Osteoblast (primary cell): Measurements from ENCODE around the gene GRIK3. TPM values are rescaled to one million over a fixed set of nuclear protein-coding genes. Genes with fewer than 3 reads are reported as not detected.

Experiments used
- DNase-seq: peaks from one replicate; pipeline ENCODE4 v3.0.0; 2011; ENCODE audit warnings: low spot score, mixed read lengths; ENCODE audit not compliant: insufficient read length; ENCODE audit errors: missing footprints
- H2AFZ ChIP-seq: 2 replicates; pipeline ENCODE4 v1.6.0; 2011; ENCODE audit warnings: mild to moderate bottlenecking, low read length
- H3K27ac ChIP-seq: 2 replicates; pipeline ENCODE4 v1.5.1; 2011; ENCODE audit warnings: mild to moderate bottlenecking, low read depth, low read length, moderate library complexity
- H3K27me3 ChIP-seq: 2 replicates; pipeline ENCODE4 v1.6.0; 2012; ENCODE audit warnings: mild to moderate bottlenecking, control low read depth, inconsistent platforms, low read length, moderate library complexity; ENCODE audit not compliant: insufficient read depth
- H3K36me3 ChIP-seq: 2 replicates; pipeline ENCODE4 v1.5.1; 2011; ENCODE audit warnings: mild to moderate bottlenecking, low read length, control low read depth, moderate library complexity; ENCODE audit not compliant: insufficient read depth
- H3K4me1 ChIP-seq: 2 replicates; pipeline ENCODE4 v1.5.1; 2011; ENCODE audit warnings: mild to moderate bottlenecking, low read length, control low read depth, moderate library complexity; ENCODE audit not compliant: insufficient read depth
- H3K4me2 ChIP-seq: 2 replicates; pipeline ENCODE4 v1.6.0; 2011; ENCODE audit warnings: mild to moderate bottlenecking, low read length; ENCODE audit not compliant: insufficient read depth
- H3K4me3 ChIP-seq: fragments of 200-600 bp; sonication (generic); 3 replicates; pipeline ENCODE4 v1.5.1; 2012; ENCODE audit warnings: mild to moderate bottlenecking, low read length, inconsistent platforms; ENCODE audit not compliant: insufficient read depth
- H3K79me2 ChIP-seq: 2 replicates; pipeline ENCODE4 v1.6.0; 2012; ENCODE audit warnings: mild to moderate bottlenecking, low read length, control low read depth, inconsistent platforms; ENCODE audit not compliant: insufficient read depth
- H3K9me3 ChIP-seq: 2 replicates; pipeline ENCODE4 v1.5.1; 2011; ENCODE audit warnings: low read depth, low read length, control low read depth
- H4K20me1 ChIP-seq: 2 replicates; pipeline ENCODE4 v1.6.0; 2012; ENCODE audit warnings: mild to moderate bottlenecking, low read length, control low read depth; ENCODE audit not compliant: insufficient read depth
- CTCF ChIP-seq: IDR thresholded peaks from 2 replicates; pipeline ENCODE4 v1.5.1; 2011; ENCODE audit warnings: mild to moderate bottlenecking, low read depth, low read length, moderate library complexity; ENCODE audit errors: extremely low read depth
- total RNA-seq: library from RNA; depleted of rRNA; stranded (reverse); fragments of >200 nt; gene quantifications from 2 replicates; pipeline ENCODE4 v1.2.3, GENCODE V29; 2012

Gene GRIK3
- total RNA-seq, 1 donor = not detected

DNA sequence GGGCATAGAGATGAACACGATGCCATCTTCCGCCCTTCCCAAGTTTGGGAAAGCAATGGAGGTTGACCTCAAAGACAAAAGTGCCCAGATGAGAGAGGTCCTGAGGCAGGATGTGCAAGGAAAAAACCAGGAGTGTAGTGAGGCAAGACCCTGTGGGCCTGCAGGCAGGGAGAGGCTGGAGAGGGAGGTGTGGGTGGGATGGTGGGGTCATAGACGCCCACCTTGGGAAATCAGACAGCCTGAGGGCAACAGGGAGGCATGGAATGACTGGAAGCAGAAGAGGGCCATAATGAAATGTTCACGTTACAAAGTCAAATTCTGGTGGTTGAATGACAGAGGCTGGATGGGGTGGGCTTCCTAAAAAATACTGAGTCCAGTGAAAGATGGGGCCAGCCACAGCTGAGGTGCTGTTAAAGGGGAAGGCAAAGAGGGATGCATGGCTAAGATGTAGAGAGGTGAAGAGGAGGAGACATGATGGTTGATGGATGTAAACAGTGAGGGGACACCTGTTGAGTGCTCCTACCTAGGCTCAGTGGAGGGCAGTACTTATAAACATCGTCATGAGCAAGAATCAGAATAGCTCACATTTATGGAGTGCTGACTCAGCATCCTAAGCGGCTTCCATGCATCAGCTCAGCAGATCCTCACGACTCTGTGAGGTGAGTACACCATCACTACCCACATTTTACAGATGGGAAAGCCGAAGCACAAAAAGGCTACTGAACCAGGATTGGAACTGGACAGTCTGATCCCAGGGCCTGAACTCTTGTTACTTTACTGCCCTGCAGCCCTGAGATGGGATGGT lies 42.0 kb downstream of the GRIK3 start:
- Histone ChIP-seq H2AFZ (no peak overlapping the region), H3K79me2 (no peaks in the 10 kb centered on the region)
- no peak for DNase-seq

DNA sequence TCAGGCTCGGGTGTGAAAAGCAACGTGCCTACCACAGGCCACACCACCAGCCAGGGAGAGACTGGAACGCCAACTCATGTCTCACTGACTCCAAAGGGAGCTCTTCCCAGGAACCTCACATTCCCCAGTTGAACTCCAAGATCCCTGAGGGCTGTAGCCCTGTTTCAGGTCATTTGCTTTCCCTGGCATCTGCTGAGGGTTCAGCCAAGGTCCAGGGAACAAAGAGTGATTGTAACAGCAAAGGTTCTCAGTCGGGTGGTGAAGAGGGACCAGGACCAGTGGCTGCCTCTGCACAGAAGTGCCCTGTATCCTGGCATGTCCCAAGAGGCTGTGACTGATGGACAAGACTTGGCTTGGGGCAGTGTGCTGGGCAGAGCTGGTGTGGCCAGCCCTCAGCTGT lies 42.8 kb downstream of the GRIK3 start:
- TF ChIP-seq CTCF = no peak
- Histone ChIP-seq H3K36me3 (no peaks in the 10 kb centered on the region), H3K4me2 (no peak overlapping the region), H3K27ac (no peak overlapping the region), H3K9me3 (no peaks in the 10 kb centered on the region), H3K27me3 (no peaks in the 10 kb centered on the region), H4K20me1 (no peaks in the 10 kb centered on the region), H3K4me1 (no peaks in the 10 kb centered on the region), H2AFZ (no peak overlapping the region), H3K4me3 (no peak overlapping the region), H3K79me2 (no peaks in the 10 kb centered on the region)
- DNase-seq = no peak

More for the DNA sequence above, 42.0 kb downstream of the GRIK3 start:
- Histone ChIP-seq H3K36me3 (no peaks in the 10 kb centered on the region), H3K9me3 (no peaks in the 10 kb centered on the region), H4K20me1 (no peaks in the 10 kb centered on the region), H3K4me1 (no peaks in the 10 kb centered on the region), H3K4me2 (no peak overlapping the region), H3K27ac (no peak overlapping the region), H3K27me3 (no peaks in the 10 kb centered on the region), H3K4me3 (no peak overlapping the region)
- TF ChIP-seq CTCF = no peak

GRCh38 chr1:36990928-36991327 lies 43.4 kb downstream of the GRIK3 start:
- Histone ChIP-seq H3K79me2 (no peaks in the 10 kb centered on the region), H3K27ac (no peak overlapping the region), H3K27me3 (no peaks in the 10 kb centered on the region), H3K9me3 (no peaks in the 10 kb centered on the region), H2AFZ (no peak overlapping the region), H3K4me2 (no peak overlapping the region), H3K36me3 (no peaks in the 10 kb centered on the region), H3K4me3 (no peak overlapping the region), H4K20me1 (no peaks in the 10 kb centered on the region), H3K4me1 (no peaks in the 10 kb centered on the region)
- no peak for DNase-seq
- no peak for TF ChIP-seq CTCF

DNA sequence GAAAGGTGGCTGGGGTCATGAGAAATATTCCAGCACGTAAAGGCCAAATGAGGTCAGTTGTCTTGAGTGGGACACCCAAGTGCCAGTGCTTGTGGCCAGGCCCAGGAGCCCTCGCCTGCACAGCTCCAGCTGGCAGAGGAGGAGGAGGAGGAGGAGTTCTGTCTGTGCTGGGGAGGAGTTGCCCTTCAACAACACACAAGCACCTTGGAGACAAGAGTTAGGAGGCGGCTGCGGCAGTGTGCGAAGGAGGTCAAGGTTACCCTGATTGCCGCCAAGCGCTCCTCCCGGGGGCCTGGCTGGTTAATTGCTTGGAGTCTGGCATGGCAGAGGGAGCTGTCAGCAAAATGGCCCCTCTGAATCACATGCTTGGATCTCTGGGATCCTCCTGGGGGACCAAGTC lies 45.1 kb downstream of the GRIK3 start:
- no peak overlapping the region for H3K4me3 ChIP-seq
- H3K9me3 ChIP-seq = no peaks in the 10 kb centered on the region
- no peak overlapping the region for H3K4me2 ChIP-seq
- no peaks in the 10 kb centered on the region for H4K20me1 ChIP-seq
- no peak overlapping the region for H2AFZ ChIP-seq
- no peaks in the 10 kb centered on the region for H3K36me3 ChIP-seq
- H3K79me2 ChIP-seq = no peaks in the 10 kb centered on the region
- H3K27me3 ChIP-seq = no peaks in the 10 kb centered on the region
- no peaks in the 10 kb centered on the region for H3K4me1 ChIP-seq
- no peak for TF ChIP-seq CTCF
- H3K27ac ChIP-seq = no peak overlapping the region
- no peak for DNase-seq
